Hepatocyte (in vitro differentiated cells): Measurements from ENCODE around the gene CPVL. TPM values are rescaled to one million over a fixed set of nuclear protein-coding genes. Genes with fewer than 3 reads are reported as not detected.
A peak's percentile ranks its signal among the peaks of the same experiment; 100 is the strongest.

ENCODE experiments used
- DNase-seq: peaks from one replicate; pipeline ENCODE4 v3.0.0-alpha.2; 2016; ENCODE audit warnings: low spot score
- H2AFZ ChIP-seq: fragments of 200-600 bp; sonication (generic); 2 replicates; pipeline ENCODE4 v1.6.0; 2016; ENCODE audit warnings: antibody characterized with exemption, mild to moderate bottlenecking
- H3K27ac ChIP-seq: fragments of 200-600 bp; sonication (generic); 2 replicates; pipeline ENCODE4 v1.5.1; 2016; ENCODE audit warnings: mild to moderate bottlenecking
- H3K27me3 ChIP-seq: fragments of 200-600 bp; sonication (generic); 2 replicates; pipeline ENCODE4 v1.6.1; 2016
- H3K36me3 ChIP-seq: fragments of 200-600 bp; sonication (generic); replicated peaks from 2 replicates; pipeline ENCODE4 v1.5.1; 2016; ENCODE audit warnings: low read depth; ENCODE audit not compliant: insufficient read depth
- H3K4me1 ChIP-seq: fragments of 200-600 bp; sonication (generic); 2 replicates; pipeline ENCODE4 v1.5.1; 2016; ENCODE audit warnings: mild to moderate bottlenecking, moderate library complexity; ENCODE audit not compliant: insufficient read depth
- H3K4me2 ChIP-seq: fragments of 200-600 bp; sonication (generic); 2 replicates; pipeline ENCODE4 v1.6.0; 2016
- H3K4me3 ChIP-seq: fragments of 200-600 bp; sonication (generic); 2 replicates; pipeline ENCODE4 v1.5.1; 2016; ENCODE audit warnings: mild to moderate bottlenecking
- H3K79me2 ChIP-seq: fragments of 200-600 bp; sonication (generic); 2 replicates; pipeline ENCODE4 v1.6.0; 2017; ENCODE audit warnings: mild to moderate bottlenecking
- H3K9me2 ChIP-seq: fragments of 200-600 bp; sonication (generic); replicated peaks from 2 replicates; pipeline ENCODE4 v1.6.0; 2017; ENCODE audit warnings: mild to moderate bottlenecking; ENCODE audit not compliant: insufficient read depth
- H3K9me3 ChIP-seq: fragments of 200-600 bp; sonication (generic); 2 replicates; pipeline ENCODE4 v1.5.1; 2016; ENCODE audit warnings: low read depth, mild to moderate bottlenecking
- H4K20me1 ChIP-seq: fragments of 200-600 bp; sonication (generic); 2 replicates; pipeline ENCODE4 v1.6.0; 2016; ENCODE audit warnings: mild to moderate bottlenecking; ENCODE audit not compliant: insufficient read depth, poor library complexity, severe bottlenecking
- CTCF ChIP-seq: fragments of 200-600 bp; sonication (generic); IDR thresholded peaks from 2 replicates; pipeline ENCODE4 v1.5.1; 2016; ENCODE audit warnings: antibody characterized with exemption, mild to moderate bottlenecking; ENCODE audit not compliant: poor library complexity
- EZH2 ChIP-seq: fragments of 200-600 bp; sonication (generic); IDR thresholded peaks from 2 replicates; pipeline ENCODE4 v1.6.1; 2016; ENCODE audit warnings: antibody characterized with exemption, mild to moderate bottlenecking, borderline replicate concordance
- EZH2phosphoT487 ChIP-seq: fragments of 200-600 bp; sonication (generic); IDR thresholded peaks from one replicate; pipeline ENCODE4 v1.6.1; 2018; ENCODE audit warnings: antibody characterized with exemption, mild to moderate bottlenecking, low read depth, moderate library complexity; ENCODE audit not compliant: unreplicated experiment, severe bottlenecking
- WGBS: methylation state at CpG from one replicate; pipeline ENCODE4 v1.1.6; 2016; ENCODE audit warnings: low lambda C conversion rate; ENCODE audit errors: missing lambda C conversion rate; 5-methylcytosine and 5-hydroxymethylcytosine counted together
- polyA plus RNA-seq: library from polyadenylated mRNA; unstranded; fragments of >200 nt; fragmentation: Nextera tagmentation; extraction: Ambion mirVana; gene quantifications from 2 replicates; pipeline ENCODE4 v1.2.1, GENCODE V29; 2016
- total RNA-seq: library from RNA; depleted of rRNA; stranded (reverse); fragments of >200 nt; gene quantifications from 2 replicates; pipeline ENCODE4 v1.2.3, GENCODE V29; 2014

CPVL gene
- total and polyA plus RNA-seq, 2 experiments from 2014 or later: 26.2 to 36.3 TPM

GRCh38 chr7:29078311-29079260 is 67.8 kb downstream of the CPVL start:
- H3K9me3 ChIP-seq: no peaks in the 10 kb centered on the region
- H3K4me2 ChIP-seq: no peak overlapping the region
- TF ChIP-seq CTCF (no peak), EZH2phosphoT487 (no peak), EZH2 (no peak)
- H3K27me3 ChIP-seq: no peaks in the 10 kb centered on the region
- 90% methylated on average over 4 of the region's 4 CpGs for WGBS
- H3K4me1 ChIP-seq: no peaks in the 10 kb centered on the region
- H3K79me2 ChIP-seq: no peaks in the 10 kb centered on the region
- no peak overlapping the region for H3K27ac ChIP-seq
- H4K20me1 ChIP-seq: no peaks in the 10 kb centered on the region
- DNase-seq: no peak
- no peaks in the 10 kb centered on the region for H3K36me3 ChIP-seq
- H3K9me2 ChIP-seq: no peaks in the 10 kb centered on the region
- H3K4me3 ChIP-seq: no peak overlapping the region
- H2AFZ ChIP-seq: no peak overlapping the region

- TF ChIP-seq EZH2: no peak
- no peak for TF ChIP-seq CTCF
- no peak for TF ChIP-seq EZH2phosphoT487
- Histone ChIP-seq H3K36me3 (no peaks in the 10 kb centered on the region), H2AFZ (no peak overlapping the region), H3K4me1 (no peaks in the 10 kb centered on the region), H3K79me2 (no peaks in the 10 kb centered on the region), H3K4me2 (no peak overlapping the region), H3K9me2 (no peaks in the 10 kb centered on the region), H4K20me1 (no peaks in the 10 kb centered on the region), H3K27ac (no peak overlapping the region), H3K4me3 (no peak overlapping the region), H3K27me3 (no peaks in the 10 kb centered on the region), H3K9me3 (no peaks in the 10 kb centered on the region)
- DNase-seq: no peak
- 95% methylated on average over 4 of the region's 4 CpGs for WGBS
Observed at GRCh38 chr7:29077854-29078253, 68.5 kb downstream of the CPVL start.

GRCh38 chr7:29077176-29077575 is 69.2 kb downstream of the CPVL start:
- TF ChIP-seq EZH2: no peak
- TF ChIP-seq CTCF: no peak
- no peak for TF ChIP-seq EZH2phosphoT487
- H3K9me3 ChIP-seq: no peaks in the 10 kb centered on the region
- no peaks in the 10 kb centered on the region for H3K79me2 ChIP-seq
- H3K9me2 ChIP-seq: no peaks in the 10 kb centered on the region
- no peak overlapping the region for H3K4me3 ChIP-seq
- no peaks in the 10 kb centered on the region for H3K27me3 ChIP-seq
- H3K4me1 ChIP-seq: no peaks in the 10 kb centered on the region
- H3K27ac ChIP-seq: peak overlapping the region; percentile 10
- no peak for DNase-seq
- H4K20me1 ChIP-seq: no peaks in the 10 kb centered on the region
- H3K36me3 ChIP-seq: no peaks in the 10 kb centered on the region
- H3K4me2 ChIP-seq: no peak overlapping the region
- H2AFZ ChIP-seq: no peak overlapping the region
